GM19455 (cell line): ENCODE measurements around the gene PXDN.
A peak's percentile ranks its signal among the peaks of the same experiment; 100 is the strongest.

ENCODE experiments used
- ATAC-seq: cut with Tn5 transposase; IDR thresholded peaks from one replicate; pipeline ENCODE4 v1.9.1; 2021; ENCODE audit not compliant: unreplicated experiment

The PXDN gene

DNA sequence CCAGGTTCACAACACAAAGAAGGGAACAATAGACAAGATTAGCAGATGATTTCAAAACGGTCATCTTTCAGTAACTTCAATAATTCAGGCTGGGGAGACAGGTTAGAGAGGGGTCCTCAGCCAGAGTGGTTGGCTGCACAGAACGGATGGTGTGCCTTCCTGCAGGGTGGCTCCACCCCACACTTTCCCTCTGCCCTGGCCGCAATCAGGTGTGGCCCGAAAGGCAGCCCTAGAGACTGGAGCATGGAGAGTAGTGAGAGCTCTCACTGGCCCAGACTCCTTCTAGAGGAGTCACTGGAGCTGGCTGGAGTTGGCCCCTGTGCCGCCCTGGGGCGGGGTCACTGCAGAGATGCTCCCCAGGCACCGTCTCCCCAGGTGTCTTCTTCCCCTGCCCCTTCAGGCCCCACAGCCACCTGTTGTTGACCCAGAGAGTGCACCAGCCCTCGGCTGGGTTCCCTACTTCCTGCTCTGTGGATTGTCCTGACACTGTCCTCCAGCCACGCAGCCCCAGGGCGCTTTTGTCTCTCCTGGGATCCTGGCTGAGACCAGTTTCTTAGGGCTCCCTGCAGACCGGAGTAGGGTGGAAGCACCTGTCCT lies 126.8 kb downstream of the PXDN start:
- no peak for ATAC-seq

DNA sequence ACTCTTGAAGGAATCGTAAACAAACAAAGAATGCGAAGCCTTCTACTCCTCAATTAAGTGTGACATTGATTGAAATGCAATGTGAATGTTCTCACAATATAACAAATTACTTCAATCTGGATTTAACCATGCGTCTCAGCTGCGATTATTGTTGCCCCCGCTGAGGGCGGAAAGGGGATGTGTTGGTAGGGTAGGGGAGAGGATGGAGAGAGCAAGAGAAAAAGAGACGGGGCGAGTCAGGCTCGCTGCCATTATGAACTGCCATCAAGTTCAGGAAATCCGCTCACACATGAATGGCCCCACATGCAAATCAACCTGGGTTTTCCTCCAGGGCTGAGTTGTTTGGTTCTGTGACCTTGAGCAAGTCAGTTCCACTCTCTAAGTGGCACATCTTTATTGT lies 129.8 kb downstream of the PXDN start:
- peak; percentile 73 for ATAC-seq

DNA sequence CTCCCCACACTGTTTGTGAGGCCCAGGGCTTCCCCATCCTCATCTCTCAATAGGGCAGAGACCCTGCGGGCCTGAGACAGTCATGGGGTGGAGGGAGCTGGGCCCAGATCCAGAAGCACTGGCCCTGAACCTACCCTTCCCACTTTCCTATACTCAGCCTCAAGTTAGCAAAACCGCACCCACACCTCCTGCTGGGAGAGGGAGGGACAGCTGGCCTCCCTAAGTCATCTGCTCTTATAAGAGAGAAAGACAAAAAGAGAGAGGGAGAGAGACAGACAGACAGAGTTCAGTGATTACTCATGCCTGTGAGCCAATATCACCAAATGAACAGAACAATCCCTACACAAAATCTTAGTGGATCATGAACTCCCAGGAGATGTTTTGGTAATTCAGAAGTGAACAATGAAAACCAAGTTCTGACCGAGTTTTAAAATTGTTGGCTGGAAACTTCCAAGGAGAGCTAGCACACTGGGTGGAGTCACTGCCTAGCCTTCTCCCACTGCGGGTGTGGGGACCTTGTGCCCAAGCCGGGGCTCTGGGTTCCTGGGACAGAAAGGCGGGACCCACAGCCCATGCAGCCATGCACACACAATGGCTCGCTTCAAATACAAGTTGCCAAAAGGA lies 130.5 kb downstream of the PXDN start:
- ATAC-seq = no peak

DNA sequence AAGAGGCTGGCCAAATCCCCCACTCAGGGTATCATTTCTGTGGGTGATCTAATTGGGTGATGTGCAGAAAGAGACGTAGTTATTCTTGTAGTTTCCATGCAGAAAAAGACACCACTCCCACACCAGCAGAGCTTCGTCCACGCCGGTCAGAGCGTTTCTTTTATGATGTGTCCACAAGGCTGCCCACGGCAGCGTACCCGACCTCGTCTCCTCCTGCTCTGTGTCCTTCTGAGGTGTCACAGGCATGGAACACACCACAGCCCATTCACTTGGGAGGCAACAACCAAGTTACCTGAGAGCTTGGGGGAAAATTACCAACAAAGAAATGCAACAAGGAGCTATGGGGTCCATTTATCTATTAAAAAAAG lies 131.3 kb downstream of the PXDN start:
- no peak for ATAC-seq

DNA sequence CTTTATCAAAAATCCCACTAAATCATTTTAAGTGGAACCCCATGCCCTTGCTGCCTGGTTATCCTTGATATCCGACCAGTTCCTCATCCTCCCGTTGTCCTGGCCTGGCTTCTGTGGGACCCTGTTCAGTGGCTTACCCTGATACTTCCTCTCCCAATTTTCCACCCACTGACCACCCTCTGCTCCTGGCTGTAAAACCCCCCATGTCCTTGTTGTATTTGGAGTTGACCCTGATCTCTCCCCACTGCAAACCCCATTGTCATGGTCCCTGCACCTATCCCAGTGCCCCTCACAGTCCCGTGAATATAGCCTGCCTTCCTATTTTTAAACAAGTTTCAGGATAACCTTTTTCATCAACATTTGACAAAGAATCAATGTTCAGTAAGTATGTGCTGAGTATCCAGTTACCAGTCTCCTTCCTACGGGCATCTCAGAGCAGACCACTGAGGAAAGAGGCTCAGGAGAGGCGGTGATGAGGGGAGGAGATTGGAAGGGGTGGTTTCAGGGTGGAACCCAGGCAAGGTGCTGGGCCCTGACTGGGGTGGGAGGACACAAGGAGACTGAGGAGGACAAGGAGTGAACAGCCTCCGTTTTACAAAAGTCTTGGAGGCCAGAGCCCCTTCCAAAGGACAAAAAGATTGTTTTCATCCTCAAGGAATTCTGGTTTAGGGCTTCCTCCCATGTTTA lies 131.8 kb downstream of the PXDN start:
- no peak for ATAC-seq

DNA sequence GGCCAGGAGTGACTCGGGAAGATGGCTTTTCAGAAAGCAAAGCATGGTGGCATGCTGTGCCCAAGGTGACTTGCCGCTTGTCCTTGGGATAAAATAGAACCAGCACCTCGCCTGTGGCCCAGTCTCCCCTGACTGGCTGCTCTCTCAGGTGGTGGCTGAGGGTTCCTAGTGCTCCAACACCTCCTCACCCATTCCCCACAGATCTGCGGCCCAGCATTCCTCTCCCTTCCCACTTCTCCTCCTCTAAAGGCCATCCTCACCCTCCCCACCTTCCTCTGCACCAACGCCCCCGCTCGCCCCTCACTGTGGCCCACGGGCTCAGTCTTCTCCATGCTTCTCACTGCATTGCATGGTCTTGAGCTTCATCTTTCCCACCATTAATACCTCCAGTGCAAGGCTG lies 132.4 kb downstream of the PXDN start:
- no peak for ATAC-seq

DNA sequence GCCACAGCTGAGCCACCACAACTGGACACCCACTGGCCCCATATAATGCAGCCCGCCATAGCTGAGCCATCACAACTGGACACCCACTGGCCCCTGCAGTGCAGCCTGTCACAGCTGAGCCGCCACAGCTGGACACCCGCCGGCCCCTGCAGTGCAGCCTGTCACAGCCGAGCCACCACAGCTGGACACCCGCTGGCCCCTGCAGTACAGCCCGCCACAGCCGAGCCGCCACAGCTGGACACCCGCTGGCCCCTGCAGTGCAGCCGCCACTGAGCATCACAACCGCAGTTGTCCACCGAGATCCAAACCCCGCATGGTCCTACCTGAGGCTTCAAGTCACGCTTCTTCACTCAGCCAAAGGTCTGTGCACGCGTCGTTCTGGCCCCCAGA lies 134.2 kb downstream of the PXDN start:
- ATAC-seq = no peak

DNA sequence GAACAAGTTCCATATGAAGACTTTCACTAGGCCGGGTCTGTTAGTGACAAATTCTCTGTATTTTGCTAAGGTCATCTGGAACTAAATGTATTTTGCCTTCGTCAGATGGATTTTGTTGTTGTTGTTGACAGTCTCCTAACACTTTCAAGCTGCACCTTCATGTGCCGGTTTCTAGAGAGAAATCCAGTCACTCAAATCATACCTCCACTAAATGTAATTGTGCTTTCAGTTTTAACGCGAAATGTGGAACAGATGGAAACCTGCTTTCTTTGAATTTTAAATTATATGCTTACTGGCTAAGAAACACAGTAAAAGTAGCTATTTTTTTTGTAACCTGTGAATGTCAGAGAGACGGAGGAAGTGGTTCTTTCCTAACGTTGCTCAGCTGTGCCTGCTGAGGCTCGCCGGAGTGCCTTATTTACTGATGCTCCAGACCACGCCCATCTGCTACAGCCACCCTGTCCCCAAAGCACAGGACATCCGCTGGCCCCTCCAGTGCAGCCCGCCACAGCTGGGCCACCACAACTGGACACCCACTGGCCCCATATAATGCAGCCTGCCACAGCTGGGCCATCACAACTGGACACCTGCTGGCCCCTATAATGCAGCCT lies 134.7 kb downstream of the PXDN start:
- ATAC-seq = no peak

DNA sequence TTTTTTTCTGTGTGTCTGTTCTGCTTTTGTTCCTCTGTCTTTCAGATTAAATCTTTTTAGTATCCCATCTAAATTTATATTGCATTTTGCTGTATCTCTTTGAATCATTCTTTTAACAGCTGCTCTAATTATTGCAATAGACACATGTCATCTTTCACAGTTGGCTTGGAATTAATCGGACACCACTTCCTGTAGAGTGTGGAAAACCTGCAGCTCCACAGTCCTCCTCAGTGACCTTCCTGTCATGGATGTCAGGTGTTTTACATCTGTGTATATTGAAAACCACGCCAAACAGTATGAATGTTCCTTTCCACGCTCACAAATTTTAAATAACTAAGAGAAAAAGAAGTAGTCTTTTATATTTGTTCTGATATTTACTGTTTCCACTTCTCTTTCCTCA lies 135.3 kb downstream of the PXDN start:
- no peak for ATAC-seq

DNA sequence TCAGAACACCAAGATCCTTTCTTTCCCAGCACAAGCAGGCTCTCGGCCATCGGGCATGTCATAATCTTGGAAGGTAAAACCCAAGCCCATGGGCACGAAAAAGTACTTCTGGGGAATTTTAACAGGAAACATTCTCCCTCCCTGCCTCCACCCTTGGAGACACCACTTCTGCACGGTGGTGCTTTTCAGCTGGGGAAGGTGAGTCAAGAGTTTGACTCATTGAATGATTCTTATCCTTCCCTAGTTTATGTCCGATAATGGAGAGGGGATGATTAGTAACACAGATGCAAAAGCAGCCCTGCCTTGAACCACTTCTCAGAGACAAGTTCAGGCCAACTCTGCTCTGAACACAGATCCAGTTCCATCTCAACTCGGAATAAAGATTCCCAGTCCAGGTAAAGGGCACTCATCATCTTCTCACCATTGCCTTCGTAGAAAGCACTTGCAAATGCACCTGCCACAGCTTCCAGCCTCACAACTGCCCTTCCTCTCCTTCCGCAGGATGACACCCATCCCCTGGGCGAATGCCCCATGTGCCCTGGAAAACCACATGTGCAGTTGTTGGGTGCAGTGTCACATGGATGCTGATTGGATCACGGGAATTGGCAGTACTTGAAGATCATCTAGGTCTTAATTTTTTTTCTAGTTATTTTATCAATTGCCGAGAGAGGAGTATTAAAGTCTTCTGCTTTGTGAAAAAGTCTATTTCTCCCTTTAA lies 136.2 kb downstream of the PXDN start:
- no peak for ATAC-seq

DNA sequence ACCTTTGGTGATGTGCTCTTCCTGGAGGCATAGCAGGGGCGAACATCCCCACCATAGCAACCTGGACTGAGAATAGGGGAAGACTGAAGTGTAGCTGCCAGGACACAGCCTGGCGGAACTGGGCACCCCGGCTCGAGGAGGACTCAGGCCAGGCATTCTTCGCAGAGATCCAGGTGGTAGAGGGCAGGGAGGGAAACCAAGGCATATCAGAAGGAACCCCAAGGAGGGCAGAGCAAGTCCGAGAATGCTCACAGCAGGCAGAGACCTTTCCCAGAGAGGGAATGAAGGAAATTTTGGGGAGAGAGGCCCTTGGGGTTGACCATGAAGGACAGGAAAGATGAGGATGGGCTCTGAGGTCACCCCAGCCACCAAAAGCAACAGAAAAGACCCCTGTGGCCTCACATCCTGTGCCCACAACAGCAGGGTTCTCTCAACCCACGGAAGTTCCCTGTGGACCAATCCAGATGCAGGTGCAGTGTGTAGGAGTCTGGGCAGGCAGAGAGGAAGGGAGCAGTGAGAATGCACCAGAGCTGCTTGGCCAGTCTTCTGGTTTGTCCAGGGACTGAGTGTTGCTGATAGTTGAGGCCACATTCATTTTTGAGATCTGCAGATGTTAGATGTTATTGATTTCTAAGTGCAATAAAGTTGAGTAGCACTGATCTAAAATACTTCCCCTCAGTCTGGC lies 136.9 kb downstream of the PXDN start:
- no peak for ATAC-seq

DNA sequence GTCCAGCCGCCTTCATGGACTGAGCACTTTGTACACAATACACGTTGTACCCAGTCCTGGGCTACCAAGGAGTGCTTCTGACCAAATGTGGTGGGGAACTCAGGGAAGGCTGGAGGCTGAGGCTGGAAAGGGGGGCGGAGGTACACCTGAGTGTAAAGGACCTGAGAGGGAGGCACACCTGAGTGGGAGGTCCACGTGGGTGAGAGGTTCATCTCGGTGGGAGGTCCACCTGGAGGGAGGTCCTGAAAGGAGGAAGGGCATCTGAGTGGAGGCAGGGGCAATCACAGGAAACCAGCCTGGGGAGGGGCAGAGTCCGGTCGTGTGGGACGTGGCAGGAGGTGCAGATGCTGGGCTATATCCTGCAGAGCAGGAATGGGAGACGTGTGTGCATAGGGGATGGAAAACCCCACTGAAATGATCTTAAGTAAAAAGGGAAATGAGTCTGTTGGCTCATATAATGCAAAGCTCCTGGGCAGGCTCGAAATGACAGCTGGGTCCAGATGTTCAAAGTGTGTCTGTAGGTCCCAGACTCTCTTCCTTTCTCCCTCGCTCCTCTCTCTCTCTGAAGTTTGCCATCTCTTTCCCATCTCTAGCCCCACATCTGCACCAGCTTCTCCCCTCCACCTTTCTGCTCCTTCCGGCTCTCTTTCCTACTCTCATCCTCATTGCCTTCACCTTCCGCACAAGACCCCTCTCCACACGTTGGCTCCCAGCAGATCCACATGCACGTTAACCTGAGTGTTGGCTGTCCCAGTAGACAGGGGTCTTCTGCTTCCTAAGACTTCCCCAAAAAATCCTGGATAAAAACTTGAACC lies 137.7 kb downstream of the PXDN start:
- no peak for ATAC-seq

DNA sequence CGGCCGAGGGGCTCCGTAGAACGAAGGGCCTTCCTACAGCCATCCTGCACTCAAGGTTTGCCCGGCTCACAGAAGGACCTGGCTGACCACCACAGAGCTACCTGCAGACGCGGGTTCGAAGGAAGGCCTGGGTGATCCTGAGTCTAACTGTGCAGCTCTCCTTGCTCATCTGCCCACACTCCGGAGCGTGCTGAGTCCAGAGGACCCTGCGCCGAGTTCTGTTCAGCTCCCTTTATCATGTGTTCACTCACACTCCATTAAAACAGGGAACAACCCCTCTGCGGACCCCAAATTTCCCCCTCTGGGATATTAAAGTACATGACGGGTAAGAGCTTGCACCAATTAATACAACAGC lies 138.3 kb downstream of the PXDN start:
- no peak for ATAC-seq

DNA sequence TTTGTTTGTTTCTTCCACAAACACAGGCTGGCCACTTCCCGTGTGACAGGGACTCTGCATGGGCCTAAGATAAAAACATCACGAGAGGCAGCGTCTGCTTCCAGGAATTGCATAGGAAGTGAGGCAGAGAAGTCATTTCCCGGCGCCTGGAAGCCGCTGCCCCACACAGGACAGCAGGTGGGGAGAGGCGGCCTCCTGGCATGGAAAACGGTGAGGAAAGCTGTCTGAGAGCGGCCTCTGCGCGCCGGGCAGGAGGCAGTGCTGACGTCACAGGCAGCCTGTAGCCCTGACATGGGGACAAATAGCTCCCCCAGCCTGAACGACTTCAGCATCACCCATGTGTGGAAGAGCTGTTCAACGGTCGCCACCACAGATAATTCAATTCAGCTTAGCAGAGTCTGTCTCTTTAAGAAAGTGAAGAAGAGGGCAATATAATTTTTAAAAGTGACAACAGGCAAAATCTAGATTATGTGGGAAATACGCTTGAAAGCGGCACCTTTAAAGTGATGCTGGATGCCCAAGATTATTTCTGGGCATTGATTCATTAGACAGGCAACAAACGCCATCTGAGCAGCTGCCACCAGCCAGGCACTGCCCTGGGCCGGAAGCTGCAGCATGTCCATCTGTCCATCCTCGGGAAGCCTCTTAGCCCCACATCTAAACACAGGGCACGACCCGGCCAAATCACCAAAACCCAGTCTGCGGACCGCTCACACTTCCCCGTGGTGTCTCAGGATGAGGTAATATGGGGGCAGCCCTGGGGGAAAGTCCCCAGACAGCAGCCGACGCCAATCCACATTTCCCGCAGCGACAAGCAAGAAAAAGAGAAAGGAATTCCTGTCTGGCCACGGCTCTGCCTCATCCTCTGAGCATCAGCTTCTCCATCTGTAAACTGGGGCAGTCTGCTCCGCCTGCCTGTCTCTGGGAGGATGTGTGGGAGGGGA lies 138.9 kb downstream of the PXDN start:
- ATAC-seq = no peak

DNA sequence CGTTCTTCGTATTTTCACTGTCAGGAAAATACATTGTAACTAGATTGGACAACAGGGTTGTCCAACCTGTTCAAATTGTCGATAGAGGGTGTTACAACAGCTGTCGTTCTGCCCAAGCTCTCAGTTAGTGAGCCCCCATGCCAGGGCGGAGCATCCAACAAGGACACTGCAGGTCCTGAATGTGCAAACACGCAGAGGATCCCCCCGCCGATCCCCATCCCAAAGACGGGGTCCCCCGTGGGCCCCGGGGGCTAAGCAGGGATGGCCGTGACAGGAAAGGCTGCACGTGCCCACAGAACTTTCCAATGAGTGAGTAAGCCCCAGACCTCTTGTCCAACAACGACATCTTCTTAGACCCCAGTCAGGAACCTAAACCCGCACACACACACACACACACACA lies 140.8 kb downstream of the PXDN start:
- ATAC-seq = no peak

DNA sequence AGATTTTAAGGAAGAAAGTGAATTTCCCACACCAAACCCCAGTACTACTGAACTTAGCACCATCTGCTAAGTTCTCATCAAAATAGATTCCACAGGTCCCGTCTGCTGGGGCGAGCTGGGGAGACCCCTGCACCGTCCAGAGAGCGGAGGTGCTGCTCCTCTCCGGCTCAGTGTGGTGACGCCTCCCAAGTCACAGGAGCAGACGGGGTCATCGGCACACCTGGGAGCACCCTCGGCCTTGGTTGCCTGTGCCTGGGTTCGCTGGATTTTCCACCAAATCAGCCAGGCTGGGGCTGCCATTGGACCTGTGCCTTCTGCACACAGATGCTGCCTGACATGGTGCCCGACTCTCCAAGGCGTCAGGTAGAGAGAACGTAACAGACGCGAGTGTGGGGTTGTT lies 141.3 kb downstream of the PXDN start:
- ATAC-seq = no peak

DNA sequence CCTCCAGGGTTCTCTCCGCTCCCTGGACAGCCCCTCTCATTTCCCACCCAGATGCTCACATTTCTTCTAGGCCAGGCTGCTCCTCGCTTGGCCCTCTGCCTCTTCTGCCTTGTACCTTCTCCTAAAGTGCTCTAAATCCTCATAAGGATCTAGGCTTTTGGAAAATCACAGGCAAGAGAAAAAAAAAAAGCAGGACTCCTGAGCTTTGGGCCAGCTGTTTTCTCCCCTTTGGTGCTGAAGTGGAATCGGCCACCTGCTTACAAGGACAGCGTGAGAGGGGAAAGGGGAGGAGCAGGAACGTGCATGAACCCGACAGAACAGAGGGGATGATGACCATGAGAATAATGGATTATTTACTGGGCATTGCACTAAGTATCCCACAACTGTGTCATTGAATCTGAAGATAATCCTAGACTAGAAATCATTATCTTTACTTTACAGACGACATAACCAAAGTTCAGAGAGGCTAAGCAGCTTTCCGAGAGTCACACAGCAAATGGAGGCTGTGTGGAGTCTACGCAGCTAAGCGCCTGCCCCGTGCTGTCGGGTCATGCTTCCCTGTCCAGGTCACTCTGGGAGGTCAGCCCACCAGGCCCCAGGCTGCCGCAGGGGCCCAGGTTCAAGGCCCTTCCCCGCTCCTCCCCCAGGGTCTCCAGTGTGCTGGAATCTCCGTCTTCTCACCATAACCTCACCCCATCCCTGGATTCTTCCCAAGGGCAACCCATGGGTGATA lies 141.9 kb downstream of the PXDN start:
- no peak for ATAC-seq

DNA sequence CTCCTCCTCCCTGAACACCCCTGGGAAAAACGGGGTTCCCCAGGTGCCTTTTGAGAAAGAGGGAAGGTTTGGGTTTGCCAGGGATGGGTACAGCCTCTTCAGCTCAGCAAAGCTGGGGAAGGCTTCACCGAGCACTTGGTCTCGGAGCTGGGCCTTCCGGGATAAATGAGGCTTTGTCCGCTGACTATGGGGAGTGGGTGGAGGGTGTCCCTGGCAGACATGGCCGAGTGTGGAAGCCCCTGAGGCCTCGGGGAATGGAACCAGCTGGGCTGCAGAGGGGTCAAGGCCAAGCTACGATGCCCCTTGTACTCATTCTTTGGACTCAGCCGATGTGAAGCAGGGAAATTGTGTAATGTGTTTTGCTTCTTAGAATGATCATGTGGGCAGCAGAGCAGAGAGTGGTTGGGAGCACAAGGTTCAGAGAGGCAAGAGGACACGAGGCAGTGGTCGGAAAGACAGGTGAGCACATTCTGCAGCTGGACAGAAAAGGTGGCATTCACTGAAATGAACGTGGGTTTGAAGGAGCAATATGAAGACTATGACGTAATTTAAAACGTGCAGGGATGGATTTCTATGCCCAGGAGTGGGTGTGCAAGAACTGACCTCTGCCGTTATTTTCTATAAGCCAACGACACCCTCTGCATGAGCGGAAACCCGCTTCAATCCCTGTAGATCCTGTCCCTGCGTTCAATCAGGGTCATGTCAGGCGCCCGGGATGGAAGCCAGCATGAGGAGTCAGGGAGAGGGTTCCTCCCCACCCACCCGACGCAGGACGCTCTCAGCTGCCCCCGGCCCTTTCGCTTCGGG lies 142.6 kb downstream of the PXDN start:
- no peak for ATAC-seq
